Raji (cell line): ENCODE measurements around the gene OSBPL5.

Source experiments
- POLR2A ChIP-seq: IDR thresholded peaks from 2 replicates; pipeline ENCODE4 v1.6.1; 2011; ENCODE audit warnings: low read depth, low read length, control low read depth; ENCODE audit not compliant: insufficient read depth

Gene OSBPL5

GRCh38 chr11:3155216-3155615, 9.9 kb downstream of the OSBPL5 start:
- TF ChIP-seq POLR2A = no peak

DNA sequence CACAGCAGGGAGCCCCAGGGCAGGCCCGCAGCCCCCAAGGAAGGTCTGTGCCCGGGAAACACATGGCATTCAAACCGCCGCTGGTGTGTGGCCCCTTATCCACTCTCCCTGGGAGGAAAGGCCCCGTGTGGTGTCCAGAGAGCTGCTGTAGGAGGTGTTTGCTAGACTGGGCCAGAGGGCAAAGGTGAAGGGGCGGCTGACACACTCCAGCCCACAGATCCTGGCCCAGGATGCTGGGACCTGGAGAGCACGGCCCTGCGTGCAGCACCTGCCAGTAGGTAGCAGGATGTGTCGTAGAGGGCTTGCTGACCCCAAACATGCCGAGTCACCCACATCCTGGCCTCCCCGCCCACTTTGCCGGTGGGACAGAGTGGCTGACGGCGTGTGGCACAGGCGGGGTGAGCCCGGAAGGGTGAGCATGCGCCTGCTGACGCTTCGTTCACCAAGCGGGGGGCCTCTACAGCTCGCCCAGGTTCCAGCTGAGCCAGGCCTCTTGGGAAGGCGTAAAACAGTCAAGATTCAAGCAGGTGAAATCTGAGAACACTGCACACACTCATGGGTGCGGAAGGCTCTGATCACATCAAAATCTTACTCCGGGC, 11.0 kb downstream of the OSBPL5 start:
- TF ChIP-seq POLR2A = no peak

- TF ChIP-seq POLR2A = no peak
These were observed 11.7 kb downstream of the OSBPL5 start for GRCh38 chr11:3153291-3153861.

DNA sequence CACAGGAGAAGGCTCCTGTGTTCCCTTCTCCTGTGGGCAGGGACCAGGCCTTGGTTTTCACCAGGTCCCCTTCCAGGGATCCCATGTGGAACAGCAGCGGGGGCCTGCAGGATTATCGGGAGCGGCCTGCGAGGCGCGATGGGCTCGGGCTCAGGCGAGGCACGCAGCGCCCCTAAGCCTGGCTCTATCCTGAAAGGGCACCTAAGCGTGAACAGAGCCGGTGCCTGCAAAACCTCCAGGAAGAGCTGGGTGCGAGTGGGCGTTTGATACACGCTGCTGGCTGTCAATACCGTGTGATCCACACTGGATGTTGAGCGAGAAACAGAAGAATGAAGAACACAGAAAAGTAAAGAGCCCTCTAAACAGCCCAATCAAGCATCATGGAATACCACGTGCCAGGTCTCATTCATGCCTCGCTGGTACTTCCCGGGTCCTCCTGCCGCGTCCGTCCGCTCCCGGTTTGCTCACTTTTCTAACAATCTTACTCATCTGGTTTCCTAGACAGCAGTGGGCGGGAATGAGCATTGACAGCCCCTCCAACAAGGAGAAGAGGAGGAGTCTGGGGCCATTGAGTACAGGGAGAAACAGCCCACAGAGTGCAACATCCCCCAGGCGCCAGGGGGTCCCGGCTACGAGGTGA, 12.5 kb downstream of the OSBPL5 start:
- TF ChIP-seq POLR2A = no peak

DNA sequence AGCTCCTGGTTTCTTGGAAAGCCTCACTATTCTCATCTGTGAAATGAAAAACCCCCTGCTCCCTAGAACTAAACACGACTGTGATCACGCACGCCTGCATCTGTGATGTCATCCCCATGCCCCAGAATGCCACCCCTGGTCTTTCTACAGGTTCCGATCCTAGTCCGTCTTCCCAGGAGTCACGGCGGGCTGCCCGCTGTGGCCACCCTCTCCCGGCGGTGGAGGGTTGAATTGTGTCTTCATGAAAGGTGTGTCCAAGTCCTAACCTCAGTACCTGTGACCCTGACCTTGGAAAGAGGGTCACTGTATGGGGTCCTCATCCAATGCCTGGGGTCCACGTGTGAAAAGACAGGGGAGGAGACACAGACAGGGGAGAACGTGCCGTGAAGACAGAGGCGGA, 14.4 kb downstream of the OSBPL5 start:
- no peak for TF ChIP-seq POLR2A

DNA sequence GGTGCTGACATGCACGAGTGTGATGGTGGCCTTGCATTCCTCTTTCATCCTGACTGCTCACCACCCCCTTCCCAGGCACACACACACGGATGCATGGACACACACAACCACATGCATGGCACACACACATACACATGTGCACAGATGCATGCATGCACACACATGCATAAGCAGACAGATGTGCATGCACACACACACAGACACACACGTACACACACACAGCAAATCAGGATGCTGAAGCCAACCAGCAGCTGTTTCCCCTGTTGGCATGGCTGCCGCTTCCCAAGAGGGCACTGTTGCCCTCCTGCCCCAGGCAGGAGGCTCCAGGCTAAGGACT, 15.3 kb downstream of the OSBPL5 start:
- TF ChIP-seq POLR2A = no peak

DNA sequence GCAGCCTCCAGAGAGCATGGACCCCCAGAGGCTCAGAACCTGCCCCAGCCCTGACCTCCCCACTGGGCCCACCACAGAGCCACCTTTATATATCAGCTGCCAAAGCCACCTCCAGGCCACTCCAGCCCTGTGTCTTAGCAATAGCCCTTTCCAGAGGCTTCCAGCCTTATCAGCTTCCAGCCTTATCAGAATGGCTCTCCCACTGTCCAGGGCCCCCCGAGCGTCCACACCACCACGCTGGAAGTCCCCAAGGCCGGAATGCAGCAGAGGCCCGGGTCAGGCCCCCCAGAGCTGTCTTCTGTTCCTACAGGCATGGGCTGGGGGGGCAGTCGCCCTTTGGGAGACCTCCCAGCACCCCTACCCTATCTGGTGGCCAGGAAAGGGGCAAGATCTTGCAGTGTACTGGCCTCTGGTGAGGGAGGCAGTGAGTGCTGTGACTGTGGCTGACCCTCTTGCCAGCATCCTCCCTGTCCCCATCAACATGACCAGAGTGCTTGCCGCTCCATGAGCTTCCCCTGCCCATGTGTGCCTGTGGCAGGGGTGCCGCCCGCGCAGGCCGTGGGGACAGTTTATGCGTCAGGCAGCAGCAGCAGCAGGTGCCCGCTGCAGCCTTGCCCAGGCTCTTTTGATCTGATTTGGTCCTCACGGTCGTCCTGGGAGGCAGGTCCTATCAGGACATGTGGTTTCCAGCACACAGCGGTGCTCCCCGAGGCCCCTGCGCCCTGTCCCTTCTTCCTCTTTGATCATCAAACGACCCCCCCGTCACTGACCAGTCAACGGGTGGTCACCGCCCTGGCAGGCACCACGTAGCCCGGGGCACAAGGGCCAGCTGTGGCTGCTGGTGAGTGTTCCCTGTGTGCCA, 15.9 kb downstream of the OSBPL5 start:
- no peak for TF ChIP-seq POLR2A

DNA sequence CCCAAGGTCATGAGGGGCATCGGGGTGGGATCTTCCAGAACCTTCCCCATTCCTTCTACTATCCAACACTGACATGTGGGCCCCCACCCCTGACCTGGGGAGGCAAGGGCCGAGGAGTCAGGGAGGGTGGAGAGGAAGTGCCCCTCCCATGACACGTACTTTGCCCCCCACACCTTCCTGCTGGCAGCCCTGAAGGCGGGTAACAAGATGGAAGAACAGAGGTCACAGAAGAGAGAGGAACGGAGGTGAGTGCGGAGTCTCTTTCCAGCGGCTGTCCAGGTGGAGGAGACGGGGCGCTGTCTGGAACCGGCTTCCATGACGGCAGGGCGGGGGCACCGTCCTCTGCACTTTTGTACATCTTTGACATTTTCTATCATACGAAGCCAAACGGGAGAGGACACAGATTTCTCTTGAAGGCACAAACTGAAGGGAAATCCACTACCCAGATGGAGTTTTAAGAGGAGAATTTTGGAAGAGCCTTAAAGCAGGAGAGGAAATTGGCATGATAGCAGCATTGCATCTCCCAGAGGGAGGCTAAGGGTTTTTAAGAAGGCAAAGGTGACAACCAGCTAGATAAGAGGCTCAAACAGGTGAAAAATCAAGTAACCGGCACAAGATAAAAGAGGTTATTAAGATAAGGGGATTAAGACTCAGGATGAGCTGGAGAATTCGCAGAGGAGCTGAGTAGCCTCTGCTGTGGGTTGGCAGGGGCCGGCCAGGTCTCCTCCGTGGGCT, 16.7 kb downstream of the OSBPL5 start:
- no peak for TF ChIP-seq POLR2A

DNA sequence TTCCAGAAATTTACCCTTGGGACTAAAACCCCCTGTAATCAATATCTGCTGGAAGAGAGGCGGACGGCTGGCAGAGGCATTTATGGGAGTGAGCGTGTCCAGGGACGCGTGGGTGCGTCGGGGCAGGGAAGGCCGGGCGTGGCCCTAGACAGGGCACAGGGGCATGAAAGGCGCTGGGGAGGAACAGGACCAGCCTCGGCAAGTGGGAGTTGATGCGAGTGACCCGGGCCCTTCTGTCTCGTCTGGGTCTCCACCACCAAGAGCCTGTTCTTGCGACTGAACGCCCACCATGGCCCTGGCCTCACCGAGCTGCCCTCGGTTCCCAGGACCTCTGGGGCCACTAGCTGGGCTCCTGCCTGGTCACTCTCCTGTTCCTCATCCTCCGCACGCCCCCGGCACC, 17.5 kb downstream of the OSBPL5 start:
- no peak for TF ChIP-seq POLR2A

DNA sequence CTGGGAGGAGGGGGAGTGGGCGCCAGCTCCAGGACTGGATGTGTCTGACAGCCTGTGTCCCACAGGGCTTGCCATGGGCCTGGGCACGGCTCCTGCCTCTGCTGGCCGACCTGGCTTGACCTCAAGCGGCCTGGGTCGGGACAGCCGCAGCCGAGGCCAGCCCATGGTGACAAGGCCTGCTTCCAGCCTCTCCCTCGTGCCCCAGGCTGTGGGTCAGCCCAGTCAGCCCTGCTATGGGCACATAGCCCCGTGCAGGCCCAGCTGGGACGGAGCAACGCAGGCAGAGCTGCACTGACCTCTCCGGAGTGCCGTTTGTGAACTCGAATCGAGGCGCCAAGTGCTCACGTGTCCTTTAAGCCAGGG, 17.9 kb downstream of the OSBPL5 start:
- no peak for TF ChIP-seq POLR2A

GRCh38 chr11:3146612-3147256, 18.4 kb downstream of the OSBPL5 start:
- TF ChIP-seq POLR2A = no peak

DNA sequence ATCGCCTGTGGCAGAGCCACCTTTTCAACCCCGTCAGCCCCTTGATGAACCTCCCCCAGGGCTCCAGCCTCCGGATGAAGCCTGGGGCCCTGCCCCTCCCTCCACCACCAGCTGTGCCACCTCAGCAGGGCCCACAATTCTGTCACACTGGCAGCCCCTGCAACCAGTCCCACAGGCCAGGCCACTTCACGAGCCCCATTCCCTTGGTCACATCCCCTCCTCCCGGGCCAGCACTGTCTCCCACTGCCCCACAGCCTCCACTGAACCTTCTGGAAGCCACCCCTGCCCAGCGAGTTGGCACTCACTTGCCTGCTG, 19.9 kb downstream of the OSBPL5 start:
- TF ChIP-seq POLR2A = no peak

GRCh38 chr11:3144296-3145205, 20.6 kb downstream of the OSBPL5 start:
- TF ChIP-seq POLR2A = no peak
